HepG2 (cell line): ENCODE measurements around the gene THEM5. TPM values are rescaled to one million over a fixed set of nuclear protein-coding genes. Genes with fewer than 3 reads are reported as not detected.

ENCODE experiments used
- ATAC-seq: fragments of 200-7000 bp; cut with Tn5 transposase; 3 replicates; pipeline ENCODE4 v1.9.1; 2020; ENCODE audit warnings: mild to moderate bottlenecking, moderate library complexity
- BruUV-seq: library from RNA; stranded (reverse); fragments of 400-500 nt; replicated peaks from 2 replicates; lab custom pipeline; 2021; lab: Mats Ljungman, UMichigan
- CTCF ChIA-PET: fragments of 300-600 bp; formaldehyde crosslinking; extraction: SDS; loops from one replicate; lab custom pipeline; 2021; ENCODE audit warnings: low total read pairs, inconsistent platforms, low intra/inter-chr PET ratio; lab: Yijun Ruan, JAX
- POLR2A ChIA-PET: fragments of 350-600 bp; sonication (Branson Sonifier 250); formaldehyde crosslinking; loops from one replicate; lab custom pipeline; 2020; ENCODE audit warnings: antibody characterized with exemption, inconsistent platforms; lab: Yijun Ruan, JAX
- DNase-seq: peaks from one replicate; pipeline ENCODE4 v3.0.0-alpha.2; 2015; ENCODE audit warnings: low spot score
- FAIRE-seq: peaks from 3 replicates; lab custom pipeline; 2011; peaks lifted over from hg19 to GRCh38; lab: Jason Lieb, UNC
- H2AFZ ChIP-seq: one replicate; pipeline ENCODE4 v1.6.1; 2011; ENCODE audit warnings: low read length, inconsistent platforms
- H3K27ac ChIP-seq: fragments of 300-600 bp; 3 replicates; pipeline ENCODE4 v1.8.0; 2011; ENCODE audit warnings: mixed run types, mild to moderate bottlenecking, mixed read lengths, low read length, inconsistent platforms; ENCODE audit not compliant: insufficient read depth; ENCODE audit errors: extremely low read length
- H3K27me3 ChIP-seq, 2 experiments: fragments of 200-600 bp in 1 of 2; 2 replicates in 1 of 2; 3 replicates in 1 of 2; pipeline versions ENCODE4 v1.6.0 to v1.8.0; 2011; ENCODE audit warnings: low read length in 2 of 2, mild to moderate bottlenecking in 2 of 2, moderate library complexity in 2 of 2, inconsistent platforms in 1 of 2; ENCODE audit not compliant: insufficient read depth in 2 of 2, control insufficient read depth in 1 of 2
- H3K36me3 ChIP-seq, 2 experiments: fragments of 200-600 bp in 1 of 2; replicated peaks in 1 of 2; 2 replicates in 1 of 2; 3 replicates in 1 of 2; pipeline versions ENCODE4 v1.5.1 to v1.8.0; 2011; ENCODE audit warnings: low read length in 2 of 2, inconsistent platforms in 1 of 2; ENCODE audit not compliant: insufficient read depth in 2 of 2, control insufficient read depth in 1 of 2
- H3K4me1 ChIP-seq: 2 replicates; pipeline ENCODE4 v1.5.1; 2012; ENCODE audit warnings: low read length, inconsistent platforms; ENCODE audit not compliant: insufficient read depth
- H3K4me2 ChIP-seq: 2 replicates; pipeline ENCODE4 v1.6.0; 2011; ENCODE audit warnings: low read depth, low read length, inconsistent platforms
- H3K4me3 ChIP-seq, 3 experiments: fragments of 200-600 bp in 1 of 3; sonication (generic), shearing (Covaris generic) in 1 of 3; replicated peaks in 1 of 3; 2 replicates each; pipeline ENCODE4 v1.5.1; 2011 to 2016; ENCODE audit warnings: low read length in 3 of 3, inconsistent platforms in 2 of 3, low read depth in 2 of 3, mild to moderate bottlenecking in 2 of 3, control low read depth in 1 of 3, mixed read lengths in 1 of 3; ENCODE audit not compliant: insufficient read depth in 1 of 3
- H3K79me2 ChIP-seq: one replicate; pipeline ENCODE4 v1.6.1; 2011; ENCODE audit warnings: low read length, inconsistent platforms; ENCODE audit not compliant: insufficient read depth
- H3K9ac ChIP-seq: 2 replicates; pipeline ENCODE4 v1.6.0; 2011; ENCODE audit warnings: mild to moderate bottlenecking, low read depth, low read length, inconsistent platforms; ENCODE audit not compliant: insufficient read depth
- H3K9me3 ChIP-seq: 2 replicates; pipeline ENCODE4 v1.5.1; 2012; ENCODE audit warnings: mild to moderate bottlenecking, low read length
- H4K20me1 ChIP-seq: 2 replicates; pipeline ENCODE4 v1.6.0; 2011; ENCODE audit warnings: inconsistent platforms, mild to moderate bottlenecking, low read length, moderate library complexity; ENCODE audit not compliant: insufficient read depth
- KMT2A ChIP-seq: sonication (generic); formaldehyde crosslinking; IDR thresholded peaks from 2 replicates; pipeline ENCODE4 v1.4.0; 2020; ENCODE audit warnings: missing genetic modification reagents
- NAIF1 ChIP-seq: sonication (generic); formaldehyde crosslinking; IDR thresholded peaks from 2 replicates; pipeline ENCODE4 v1.5.0; 2020; ENCODE audit warnings: mild to moderate bottlenecking, missing genetic modification reagents, borderline replicate concordance
- ZNF33B ChIP-seq: sonication (generic); formaldehyde crosslinking; IDR thresholded peaks from 2 replicates; pipeline ENCODE4 v1.5.1; 2020; ENCODE audit warnings: mild to moderate bottlenecking, missing genetic modification reagents
- ZNF350 ChIP-seq: sonication (generic); formaldehyde crosslinking; IDR thresholded peaks from 2 replicates; pipeline ENCODE4 v1.4.0; 2020; ENCODE audit warnings: mild to moderate bottlenecking, low read depth, missing genetic modification reagents, borderline replicate concordance
- WGBS: methylation state at CpG from one replicate; pipeline ENCODE4 v1.1.6; 2017; ENCODE audit warnings: low lambda C conversion rate; 5-methylcytosine and 5-hydroxymethylcytosine counted together
- in situ Hi-C: cut with HindIII; loops from 2 replicates; pipeline ENCODE4 v1.10.0; 2017; ENCODE audit warnings: low pct_unique_long_range_greater_than_20kb; ENCODE audit not compliant: extremely low pct_ligation_motif_present
- intact Hi-C: fragments of 100-400 bp; cut with micrococcal nuclease; formaldehyde crosslinking; loops from one replicate; pipeline ENCODE4 v1.10.0; 2022; ENCODE audit not compliant: unreplicated experiment
- polyA plus RNA-seq, 8 experiments: library from polyadenylated mRNA; depleted of rRNA in 3 of 8; stranded (reverse) in 7 of 8; unstranded in 1 of 8; fragments of >200 nt; fragmentation: Illumina TruSeq in 4 of 8; extraction: Trizol in 4 of 8; gene quantifications; 2 replicates each; pipeline versions ENCODE4 v1.2.1 to v1.2.3, GENCODE V29; 2011 to 2016; ENCODE audit warnings: low read depth in 4 of 8, missing spikeins in 1 of 8, mixed read lengths in 1 of 8; ENCODE audit not compliant: insufficient read depth in 1 of 8
- total RNA-seq, 5 experiments: library from RNA; depleted of rRNA; stranded (reverse); fragments of >200 nt; fragmentation: Illumina TruSeq; extraction: Trizol; gene quantifications; 2 replicates each; pipeline ENCODE4 v1.2.3, GENCODE V29; 2016; ENCODE audit warnings: low read depth in 1 of 5
- TF ChIP-seq, protein P1 (sequence below): fragments of 450-650 bp; IDR thresholded peaks from 2 replicates; pipeline ENCODE4 v1.6.1; 2016
- TF ChIP-seq, protein P2 (sequence below): sonication (generic); formaldehyde crosslinking; conservative IDR thresholded peaks from 2 replicates; pipeline ENCODE4 v1.8.1; 2023; ENCODE audit warnings: missing genetic modification reagents
- TF ChIP-seq, protein P3 (sequence below): IDR thresholded peaks from 2 replicates; pipeline ENCODE4 v1.6.1; 2012; ENCODE audit warnings: low read depth, low read length, improper control_type of control experiment
- TF ChIP-seq, protein P4 (sequence below): sonication (generic); formaldehyde crosslinking; IDR thresholded peaks from 2 replicates; pipeline ENCODE4 v1.5.0; 2020; ENCODE audit warnings: mild to moderate bottlenecking, missing genetic modification reagents, borderline replicate concordance

THEM5 gene
- total and polyA plus RNA-seq, 2 of the 13 experiments (the other 11 are each of a cell fraction or from before 2014, with no cell fraction given) = not detected

DNA sequence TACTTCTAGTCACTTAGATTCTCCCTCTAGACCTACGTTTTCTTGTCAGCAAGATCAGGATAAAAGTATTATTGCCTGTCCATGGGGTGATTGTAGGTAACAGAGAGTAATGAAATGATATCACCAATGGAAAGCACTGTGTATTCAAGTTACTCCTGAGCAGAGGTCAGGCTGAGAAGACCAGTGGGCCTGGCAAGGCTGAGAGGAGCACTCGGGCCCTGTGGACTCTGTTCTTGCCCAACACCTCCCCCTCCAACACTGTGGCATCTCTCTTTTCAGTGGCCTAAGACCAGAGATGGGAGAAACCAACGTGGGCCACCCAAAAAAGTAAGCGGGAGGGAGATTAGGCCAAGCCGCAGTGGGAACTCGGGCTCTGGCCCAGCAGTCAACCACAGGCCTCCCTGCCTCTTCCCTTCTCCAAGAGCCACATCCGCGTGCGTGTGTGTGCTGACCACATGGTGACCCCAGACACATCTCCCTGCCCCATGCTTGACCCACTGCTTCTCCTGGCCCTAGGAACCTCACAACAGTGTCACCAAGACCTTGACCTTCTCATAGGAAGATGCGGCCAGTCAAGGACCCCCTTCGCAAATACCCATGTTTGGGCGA lies 34.2 kb downstream of the THEM5 start:
- TF ChIP-seq, protein P1, sequence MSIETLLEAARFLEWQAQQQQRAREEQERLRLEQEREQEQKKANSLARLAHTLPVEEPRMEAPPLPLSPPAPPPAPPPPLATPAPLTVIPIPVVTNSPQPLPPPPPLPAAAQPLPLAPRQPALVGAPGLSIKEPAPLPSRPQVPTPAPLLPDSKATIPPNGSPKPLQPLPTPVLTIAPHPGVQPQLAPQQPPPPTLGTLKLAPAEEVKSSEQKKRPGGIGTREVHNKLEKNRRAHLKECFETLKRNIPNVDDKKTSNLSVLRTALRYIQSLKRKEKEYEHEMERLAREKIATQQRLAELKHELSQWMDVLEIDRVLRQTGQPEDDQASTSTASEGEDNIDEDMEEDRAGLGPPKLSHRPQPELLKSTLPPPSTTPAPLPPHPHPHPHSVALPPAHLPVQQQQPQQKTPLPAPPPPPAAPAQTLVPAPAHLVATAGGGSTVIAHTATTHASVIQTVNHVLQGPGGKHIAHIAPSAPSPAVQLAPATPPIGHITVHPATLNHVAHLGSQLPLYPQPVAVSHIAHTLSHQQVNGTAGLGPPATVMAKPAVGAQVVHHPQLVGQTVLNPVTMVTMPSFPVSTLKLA = 0 out of 2 replicates have a peak, but pooled peaks have one; percentile 9
- no peak for TF ChIP-seq ZNF350
- TF ChIP-seq, protein P2, sequence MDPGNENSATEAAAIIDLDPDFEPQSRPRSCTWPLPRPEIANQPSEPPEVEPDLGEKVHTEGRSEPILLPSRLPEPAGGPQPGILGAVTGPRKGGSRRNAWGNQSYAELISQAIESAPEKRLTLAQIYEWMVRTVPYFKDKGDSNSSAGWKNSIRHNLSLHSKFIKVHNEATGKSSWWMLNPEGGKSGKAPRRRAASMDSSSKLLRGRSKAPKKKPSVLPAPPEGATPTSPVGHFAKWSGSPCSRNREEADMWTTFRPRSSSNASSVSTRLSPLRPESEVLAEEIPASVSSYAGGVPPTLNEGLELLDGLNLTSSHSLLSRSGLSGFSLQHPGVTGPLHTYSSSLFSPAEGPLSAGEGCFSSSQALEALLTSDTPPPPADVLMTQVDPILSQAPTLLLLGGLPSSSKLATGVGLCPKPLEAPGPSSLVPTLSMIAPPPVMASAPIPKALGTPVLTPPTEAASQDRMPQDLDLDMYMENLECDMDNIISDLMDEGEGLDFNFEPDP (CRISPR knock-in tag) = no peak
- Histone ChIP-seq H3K9ac (no peak overlapping the region), H3K4me1 (no peaks in the 10 kb centered on the region), H2AFZ (no peak overlapping the region), H4K20me1 (no peaks in the 10 kb centered on the region), H3K4me2 (no peak overlapping the region), H3K27me3 (no peaks in the 10 kb centered on the region), H3K9me3 (no peaks in the 10 kb centered on the region), H3K4me3 (no peak overlapping the region), H3K27ac (no peak overlapping the region), H3K79me2 (no peaks in the 10 kb centered on the region), H3K36me3 (no peaks in the 10 kb centered on the region)
- CTCF ChIA-PET = no interaction called here
- WGBS = 94% methylated on average over 12 of the region's 12 CpGs
- FAIRE-seq = no peak
- no peak for ATAC-seq
- in situ Hi-C loops = no loop called here
- no TSS peak for BruUV-seq
- intact Hi-C loops = no loop called here
- POLR2A ChIA-PET = no interaction called here
- DNase-seq = no peak

DNA sequence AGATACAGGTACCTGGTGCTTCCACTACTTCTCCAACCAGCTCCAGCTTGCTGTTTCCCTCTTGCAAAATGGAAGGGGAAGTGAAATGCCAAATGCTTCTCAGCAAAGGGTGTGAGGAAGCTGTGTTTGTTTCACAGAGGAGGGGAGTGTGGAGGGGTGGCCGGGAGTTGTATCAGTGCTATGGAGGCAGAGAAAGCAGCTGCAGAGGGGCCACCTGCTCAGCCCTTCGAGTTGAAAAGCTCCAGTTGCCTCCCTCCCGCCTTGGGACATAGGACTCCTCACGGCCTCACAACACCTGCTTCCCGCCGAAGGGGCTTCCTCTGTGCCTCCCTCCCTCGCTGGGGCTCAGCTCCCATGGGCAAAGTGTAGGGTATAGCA lies 36.2 kb downstream of the THEM5 start:
- no peak overlapping the region for H3K4me2 ChIP-seq
- no peak for DNase-seq
- H3K27me3 ChIP-seq = no peaks in the 10 kb centered on the region
- no peaks in the 10 kb centered on the region for H4K20me1 ChIP-seq
- H3K36me3 ChIP-seq = no peaks in the 10 kb centered on the region
- in situ Hi-C loops = no loop called here
- H3K27ac ChIP-seq = no peak overlapping the region
- POLR2A ChIA-PET = no interaction called here
- no TSS peak for BruUV-seq
- FAIRE-seq = no peak
- no peak for ATAC-seq
- CTCF ChIA-PET = no interaction called here
- WGBS = 84% methylated on average over 6 of the region's 7 CpGs
- H2AFZ ChIP-seq = no peak overlapping the region
- intact Hi-C loops = no loop called here
- no peaks in the 10 kb centered on the region for H3K9me3 ChIP-seq
- H3K4me3 ChIP-seq = no peak overlapping the region
- no peaks in the 10 kb centered on the region for H3K4me1 ChIP-seq
- no peak overlapping the region for H3K9ac ChIP-seq
- H3K79me2 ChIP-seq = no peaks in the 10 kb centered on the region
- TF ChIP-seq ZNF33B (CRISPR knock-in tag) (no peak), KMT2A (no peak), NAIF1 (CRISPR knock-in tag) (no peak)
- TF ChIP-seq, protein P3, sequence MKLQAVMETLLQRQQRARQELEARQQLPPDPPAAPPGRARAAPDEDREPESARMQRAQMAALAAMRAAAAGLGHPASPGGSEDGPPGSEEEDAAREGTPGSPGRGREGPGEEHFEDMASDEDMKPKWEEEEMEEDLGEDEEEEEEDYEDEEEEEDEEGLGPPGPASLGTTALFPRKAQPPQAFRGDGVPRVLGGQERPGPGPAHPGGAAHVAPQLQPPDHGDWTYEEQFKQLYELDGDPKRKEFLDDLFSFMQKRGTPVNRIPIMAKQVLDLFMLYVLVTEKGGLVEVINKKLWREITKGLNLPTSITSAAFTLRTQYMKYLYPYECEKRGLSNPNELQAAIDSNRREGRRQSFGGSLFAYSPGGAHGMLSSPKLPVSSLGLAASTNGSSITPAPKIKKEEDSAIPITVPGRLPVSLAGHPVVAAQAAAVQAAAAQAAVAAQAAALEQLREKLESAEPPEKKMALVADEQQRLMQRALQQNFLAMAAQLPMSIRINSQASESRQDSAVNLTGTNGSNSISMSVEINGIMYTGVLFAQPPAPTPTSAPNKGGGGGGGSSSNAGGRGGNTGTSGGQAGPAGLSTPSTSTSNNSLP = no peak
- TF ChIP-seq, protein P4, sequence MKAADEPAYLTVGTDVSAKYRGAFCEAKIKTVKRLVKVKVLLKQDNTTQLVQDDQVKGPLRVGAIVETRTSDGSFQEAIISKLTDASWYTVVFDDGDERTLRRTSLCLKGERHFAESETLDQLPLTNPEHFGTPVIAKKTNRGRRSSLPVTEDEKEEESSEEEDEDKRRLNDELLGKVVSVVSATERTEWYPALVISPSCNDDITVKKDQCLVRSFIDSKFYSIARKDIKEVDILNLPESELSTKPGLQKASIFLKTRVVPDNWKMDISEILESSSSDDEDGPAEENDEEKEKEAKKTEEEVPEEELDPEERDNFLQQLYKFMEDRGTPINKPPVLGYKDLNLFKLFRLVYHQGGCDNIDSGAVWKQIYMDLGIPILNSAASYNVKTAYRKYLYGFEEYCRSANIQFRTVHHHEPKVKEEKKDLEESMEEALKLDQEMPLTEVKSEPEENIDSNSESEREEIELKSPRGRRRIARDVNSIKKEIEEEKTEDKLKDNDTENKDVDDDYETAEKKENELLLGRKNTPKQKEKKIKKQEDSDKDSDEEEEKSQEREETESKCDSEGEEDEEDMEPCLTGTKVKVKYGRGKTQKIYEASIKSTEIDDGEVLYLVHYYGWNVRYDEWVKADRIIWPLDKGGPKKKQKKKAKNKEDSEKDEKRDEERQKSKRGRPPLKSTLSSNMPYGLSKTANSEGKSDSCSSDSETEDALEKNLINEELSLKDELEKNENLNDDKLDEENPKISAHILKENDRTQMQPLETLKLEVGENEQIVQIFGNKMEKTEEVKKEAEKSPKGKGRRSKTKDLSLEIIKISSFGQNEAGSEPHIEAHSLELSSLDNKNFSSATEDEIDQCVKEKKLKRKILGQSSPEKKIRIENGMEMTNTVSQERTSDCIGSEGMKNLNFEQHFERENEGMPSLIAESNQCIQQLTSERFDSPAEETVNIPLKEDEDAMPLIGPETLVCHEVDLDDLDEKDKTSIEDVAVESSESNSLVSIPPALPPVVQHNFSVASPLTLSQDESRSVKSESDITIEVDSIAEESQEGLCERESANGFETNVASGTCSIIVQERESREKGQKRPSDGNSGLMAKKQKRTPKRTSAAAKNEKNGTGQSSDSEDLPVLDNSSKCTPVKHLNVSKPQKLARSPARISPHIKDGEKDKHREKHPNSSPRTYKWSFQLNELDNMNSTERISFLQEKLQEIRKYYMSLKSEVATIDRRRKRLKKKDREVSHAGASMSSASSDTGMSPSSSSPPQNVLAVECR (CRISPR knock-in tag) = no peak
